ENCODE results near the gene ADAMTS12.

DNA sequence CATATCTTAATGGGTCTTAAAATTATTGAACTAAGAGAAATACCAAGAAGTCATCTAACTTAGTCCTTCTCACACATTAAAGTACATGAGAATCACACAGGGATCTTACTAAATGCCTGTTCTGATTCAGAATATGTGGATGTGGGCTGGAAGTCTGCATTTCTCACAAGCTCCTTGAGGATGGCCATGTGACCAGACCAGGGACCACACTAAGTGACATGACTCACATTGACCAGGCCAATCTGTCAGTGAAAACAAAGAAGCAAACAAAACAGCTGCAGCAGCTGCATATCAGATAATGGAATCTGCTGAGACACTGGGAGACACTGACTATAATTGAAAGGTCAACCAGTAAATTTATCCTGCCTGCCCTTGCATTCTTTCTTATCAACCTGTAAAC is 110.5 kb downstream of the ADAMTS12 start:
- TF ChIP-seq GATA3 (IDR thresholded peaks at IDR 0.05; ENCODE audit: low read depth, low read length) (no peak), GATA2 (IDR thresholded peaks at IDR 0.05; ENCODE audit: low read depth, low read length) (0 out of 2 replicates have a peak, but pooled peaks have one; percentile 6)

All from SH-SY5Y (cell line).